ENCODE measurements around the gene NBAS.
"Not testable (repeated sequence)": the region's sequence is repeated elsewhere in the genome, so short reads cannot be mapped to it uniquely, and the experiment has no call there.

The NBAS gene

GRCh38 chr2:15404511-15404910 is 156.6 kb downstream of the NBAS start:
- DNase-seq = not testable (repeated sequence)

GRCh38 chr2:15400240-15400826 is 160.8 kb downstream of the NBAS start:
- DNase-seq = no peak

GRCh38 chr2:15399241-15399640 is 161.9 kb downstream of the NBAS start:
- no peak for DNase-seq

GRCh38 chr2:15391751-15392150 is 169.4 kb downstream of the NBAS start:
- no peak for DNase-seq

GRCh38 chr2:15389895-15390294 is 171.2 kb downstream of the NBAS start:
- DNase-seq = no peak

GRCh38 chr2:15389326-15389700 is 171.8 kb downstream of the NBAS start:
- no peak for DNase-seq

GRCh38 chr2:15388406-15389325 is 172.5 kb downstream of the NBAS start:
- DNase-seq = no peak

GRCh38 chr2:15385184-15385583 is 175.9 kb downstream of the NBAS start:
- DNase-seq = no peak

- no peak for DNase-seq
Measured at GRCh38 chr2:15383695-15384350, 177.3 kb downstream of the NBAS start.

- peak in 1 of 5 experiments; percentile 69 for DNase-seq
Measured at GRCh38 chr2:15378148-15378908, 182.8 kb downstream of the NBAS start.

GRCh38 chr2:15377202-15377601 is 183.9 kb downstream of the NBAS start:
- no peak for DNase-seq

GRCh38 chr2:15372019-15372418 is 189.1 kb downstream of the NBAS start:
- no peak for DNase-seq

GRCh38 chr2:15369129-15369528 is 192.0 kb downstream of the NBAS start:
- DNase-seq = no peak

- DNase-seq = no peak
Measured at GRCh38 chr2:15367715-15368114, 193.4 kb downstream of the NBAS start.

- no peak for DNase-seq
Measured at GRCh38 chr2:15367205-15367604, 193.9 kb downstream of the NBAS start.

GRCh38 chr2:15365411-15365810 is 195.7 kb downstream of the NBAS start:
- no peak for DNase-seq

GRCh38 chr2:15364561-15364960 is 196.6 kb downstream of the NBAS start:
- no peak for DNase-seq

GRCh38 chr2:15363734-15364133 is 197.4 kb downstream of the NBAS start:
- no peak for DNase-seq

GRCh38 chr2:15363142-15363541 is 198.0 kb downstream of the NBAS start:
- no peak for DNase-seq

- DNase-seq = no peak
Measured at GRCh38 chr2:15359716-15360531, 201.2 kb downstream of the NBAS start.

- DNase-seq = no peak
Measured at GRCh38 chr2:15357922-15358321, 203.2 kb downstream of the NBAS start.

GRCh38 chr2:15357186-15357585 is 203.9 kb downstream of the NBAS start:
- DNase-seq = no peak
